ENCODE results near the gene JUNB. TPM values are rescaled to one million over a fixed set of nuclear protein-coding genes. Genes with fewer than 3 reads are reported as not detected.
A peak's percentile ranks its signal among the peaks of the same experiment; 100 is the strongest.

JUNB gene
- total and polyA plus RNA-seq, 2 experiments from 2014 or later, result 95.1 to 195 TPM

GRCh38 chr19:12821761-12822160 is 30.5 kb downstream of the JUNB start:
- Histone ChIP-seq H3K79me2 (ENCODE audit: insufficient read depth) (no peaks in the 10 kb centered on the region), H3K9ac (no peak overlapping the region), H3K27me3 (replicated peaks; ENCODE audit: insufficient read depth) (no peaks in the 10 kb centered on the region), H2AFZ (no peak overlapping the region), H3K36me3 (ENCODE audit: low read depth) (no peaks in the 10 kb centered on the region), H3K9me3 (ENCODE audit: low read depth) (no peaks in the 10 kb centered on the region), H3K4me2 (ENCODE audit: unreplicated experiment) (no peak overlapping the region), H3K4me3 (no peak overlapping the region), H3K9me2 (ENCODE audit: insufficient read depth) (no peaks in the 10 kb centered on the region), H3F3A (ENCODE audit: insufficient read depth) (no peaks in the 10 kb centered on the region), H3K4me1 (ENCODE audit: insufficient read depth) (no peaks in the 10 kb centered on the region), H3K27ac (no peak overlapping the region), H4K20me1 (ENCODE audit: insufficient read depth) (no peaks in the 10 kb centered on the region)
- TF ChIP-seq EZH2 (IDR thresholded peaks at IDR 0.05; ENCODE audit: insufficient read depth, poor library complexity, severe bottlenecking) (no peak), EZH2phosphoT487 (IDR thresholded peaks at IDR 0.05; ENCODE audit: insufficient read depth, low read depth) (no peak)
- 76 to 86% methylated on average over 2 of the region's 2 CpGs for WGBS, 2 experiments (ENCODE audit: low coverage in 1 of 2, low lambda C conversion rate in 2 of 2, missing lambda C conversion rate in 2 of 2)
- DNase-seq, result peak; percentile 43
- in situ Hi-C loops (cut with MboI), result no loop called here

GRCh38 chr19:12825254-12826131 is 34.2 kb downstream of the JUNB start:
- Histone ChIP-seq H3K4me3 (peak overlapping the region; percentile 12; the same call in 1 of the 2 replicates), H3K4me1 (ENCODE audit: insufficient read depth) (no peaks in the 10 kb centered on the region), H3K4me2 (ENCODE audit: unreplicated experiment) (no peak overlapping the region), H3K9ac (no peak overlapping the region), H4K20me1 (ENCODE audit: insufficient read depth) (no peaks in the 10 kb centered on the region), H3K27ac (no peak overlapping the region), H3K79me2 (ENCODE audit: insufficient read depth) (no peaks in the 10 kb centered on the region), H2AFZ (peak overlapping the region; percentile 39; the same call in 1 of the 2 replicates), H3K9me3 (ENCODE audit: low read depth) (no peaks in the 10 kb centered on the region), H3K9me2 (ENCODE audit: insufficient read depth) (no peaks in the 10 kb centered on the region), H3F3A (ENCODE audit: insufficient read depth) (no peaks in the 10 kb centered on the region), H3K36me3 (ENCODE audit: low read depth) (no peaks in the 10 kb centered on the region), H3K27me3 (replicated peaks; ENCODE audit: insufficient read depth) (no peaks in the 10 kb centered on the region)
- in situ Hi-C loops (cut with MboI), result no loop called here
- DNase-seq, result peak; percentile 44
- TF ChIP-seq EZH2 (IDR thresholded peaks at IDR 0.05; ENCODE audit: insufficient read depth, poor library complexity, severe bottlenecking) (no peak), EZH2phosphoT487 (IDR thresholded peaks at IDR 0.05; ENCODE audit: insufficient read depth, low read depth) (no peak)
- WGBS, 2 experiments (ENCODE audit: low coverage in 1 of 2, low lambda C conversion rate in 2 of 2, missing lambda C conversion rate in 2 of 2), result 8 to 9% methylated on average over 38 to 46 of the region's 46 CpGs

- no peaks in the 10 kb centered on the region for H3F3A ChIP-seq (ENCODE audit: insufficient read depth)
- no peaks in the 10 kb centered on the region for H4K20me1 ChIP-seq (ENCODE audit: insufficient read depth)
- H3K9ac ChIP-seq, result no peak overlapping the region
- H3K4me1 ChIP-seq (ENCODE audit: insufficient read depth), result no peaks in the 10 kb centered on the region
- in situ Hi-C loops (cut with MboI), result no loop called here
- H3K4me3 ChIP-seq, result no peak overlapping the region
- no peak overlapping the region for H3K27ac ChIP-seq
- no peak overlapping the region for H3K4me2 ChIP-seq (ENCODE audit: unreplicated experiment)
- 5 to 6% methylated on average over 22 to 23 of the region's 23 CpGs for WGBS, 2 experiments (ENCODE audit: low coverage in 1 of 2, low lambda C conversion rate in 2 of 2, missing lambda C conversion rate in 2 of 2)
- H3K36me3 ChIP-seq (ENCODE audit: low read depth), result no peaks in the 10 kb centered on the region
- TF ChIP-seq EZH2 (IDR thresholded peaks at IDR 0.05; ENCODE audit: insufficient read depth, poor library complexity, severe bottlenecking) (no peak), EZH2phosphoT487 (IDR thresholded peaks at IDR 0.05; ENCODE audit: insufficient read depth, low read depth) (no peak)
- no peaks in the 10 kb centered on the region for H3K79me2 ChIP-seq (ENCODE audit: insufficient read depth)
- peak; percentile 29 for DNase-seq
- H3K9me2 ChIP-seq (ENCODE audit: insufficient read depth), result no peaks in the 10 kb centered on the region
- no peaks in the 10 kb centered on the region for H3K9me3 ChIP-seq (ENCODE audit: low read depth)
- peaks cover 7% of the 10 kb centered on the region; the same call in 1 of the 2 replicates for H3K27me3 ChIP-seq (replicated peaks; ENCODE audit: insufficient read depth)
- H2AFZ ChIP-seq, result no peak overlapping the region
Measured at GRCh38 chr19:12828494-12828893, 37.2 kb downstream of the JUNB start.

- Histone ChIP-seq H3K36me3 (ENCODE audit: low read depth) (no peaks in the 10 kb centered on the region), H3K9me3 (ENCODE audit: low read depth) (no peaks in the 10 kb centered on the region), H3F3A (ENCODE audit: insufficient read depth) (0 out of 2 replicates have a peak, but pooled peaks cover 11% of the 10 kb centered on the region), H4K20me1 (ENCODE audit: insufficient read depth) (no peaks in the 10 kb centered on the region), H2AFZ (no peak overlapping the region), H3K4me1 (ENCODE audit: insufficient read depth) (no peaks in the 10 kb centered on the region), H3K79me2 (ENCODE audit: insufficient read depth) (no peaks in the 10 kb centered on the region), H3K27me3 (replicated peaks; ENCODE audit: insufficient read depth) (peaks cover 42% of the 10 kb centered on the region), H3K9me2 (ENCODE audit: insufficient read depth) (no peaks in the 10 kb centered on the region), H3K4me3 (no peak overlapping the region), H3K4me2 (ENCODE audit: unreplicated experiment) (no peak overlapping the region), H3K9ac (no peak overlapping the region), H3K27ac (no peak overlapping the region)
- in situ Hi-C loops (cut with MboI), result no loop called here
- 0 to 4% methylated on average over 2 to 4 of the region's 5 CpGs for WGBS, 2 experiments (ENCODE audit: low coverage in 1 of 2, low lambda C conversion rate in 2 of 2, missing lambda C conversion rate in 2 of 2)
- no peak for DNase-seq
- TF ChIP-seq EZH2 (IDR thresholded peaks at IDR 0.05; ENCODE audit: insufficient read depth, poor library complexity, severe bottlenecking) (no peak), EZH2phosphoT487 (IDR thresholded peaks at IDR 0.05; ENCODE audit: insufficient read depth, low read depth) (no peak)
Measured at GRCh38 chr19:12833418-12833737, 42.1 kb downstream of the JUNB start.

Measured in GM23248 (cell line).